ENCODE measurements around the gene CNOT3. TPM values are rescaled to one million over a fixed set of nuclear protein-coding genes. Genes with fewer than 3 reads are reported as not detected.
A peak's percentile ranks its signal among the peaks of the same experiment; 100 is the strongest.
"Not testable (repeated sequence)": the region's sequence is repeated elsewhere in the genome, so short reads cannot be mapped to it uniquely, and the experiment has no call there.

Gene CNOT3
- total RNA-seq, 2 donors from 2014 or later: 22.4 to 51.4 TPM

DNA sequence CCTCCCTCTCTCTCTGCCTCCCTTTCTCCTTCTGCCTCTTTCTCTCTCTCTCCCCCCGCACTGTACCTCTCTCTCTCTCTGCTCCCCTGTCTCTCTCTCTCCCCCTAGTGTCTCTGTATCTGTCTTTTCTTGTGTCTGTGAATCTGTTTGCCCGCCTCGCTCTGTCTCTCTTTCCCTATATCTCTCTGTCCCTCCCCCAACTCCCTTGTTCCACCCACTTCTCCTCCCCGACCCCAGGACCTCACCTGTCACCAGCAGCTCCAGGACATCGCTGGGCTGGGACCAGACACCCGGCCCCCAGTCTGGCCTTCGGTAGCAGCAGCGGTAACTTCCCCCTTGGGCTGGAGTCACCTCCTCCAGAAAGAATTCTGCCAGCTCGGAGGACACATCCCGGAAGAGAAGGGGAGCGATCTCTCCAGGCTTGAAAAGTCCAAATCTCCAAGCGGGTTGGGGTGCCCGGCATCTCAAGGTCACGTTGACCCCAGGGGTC is 40.9 kb upstream of the CNOT3 start:
- WGBS, 2 donors: 12 to 22% methylated on average over 14 of the region's 14 CpGs
- H3K9me3 ChIP-seq: no peaks in the 10 kb centered on the region
- H3K4me1 ChIP-seq: peaks cover 9% of the 10 kb centered on the region
- H3K4me3 ChIP-seq: no peak overlapping the region
- no peaks in the 10 kb centered on the region for H3K36me3 ChIP-seq (replicated peaks in 1 of 2; ENCODE audit: insufficient read depth in 1 of 2, low read depth in 2 of 2)
- TF ChIP-seq, protein P1, sequence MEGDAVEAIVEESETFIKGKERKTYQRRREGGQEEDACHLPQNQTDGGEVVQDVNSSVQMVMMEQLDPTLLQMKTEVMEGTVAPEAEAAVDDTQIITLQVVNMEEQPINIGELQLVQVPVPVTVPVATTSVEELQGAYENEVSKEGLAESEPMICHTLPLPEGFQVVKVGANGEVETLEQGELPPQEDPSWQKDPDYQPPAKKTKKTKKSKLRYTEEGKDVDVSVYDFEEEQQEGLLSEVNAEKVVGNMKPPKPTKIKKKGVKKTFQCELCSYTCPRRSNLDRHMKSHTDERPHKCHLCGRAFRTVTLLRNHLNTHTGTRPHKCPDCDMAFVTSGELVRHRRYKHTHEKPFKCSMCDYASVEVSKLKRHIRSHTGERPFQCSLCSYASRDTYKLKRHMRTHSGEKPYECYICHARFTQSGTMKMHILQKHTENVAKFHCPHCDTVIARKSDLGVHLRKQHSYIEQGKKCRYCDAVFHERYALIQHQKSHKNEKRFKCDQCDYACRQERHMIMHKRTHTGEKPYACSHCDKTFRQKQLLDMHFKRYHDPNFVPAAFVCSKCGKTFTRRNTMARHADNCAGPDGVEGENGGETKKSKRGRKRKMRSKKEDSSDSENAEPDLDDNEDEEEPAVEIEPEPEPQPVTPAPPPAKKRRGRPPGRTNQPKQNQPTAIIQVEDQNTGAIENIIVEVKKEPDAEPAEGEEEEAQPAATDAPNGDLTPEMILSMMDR (IDR thresholded peaks at IDR 0.05): peak in 2 of 7 experiments; percentile 11 to 19
- TF ChIP-seq POLR2A (IDR thresholded peaks at IDR 0.05): peak in 1 of 3 donors; percentile 15
- DNase-seq (no peak), ATAC-seq (no peak)
- H3K27me3 ChIP-seq: peaks cover 0 to 18% of the 10 kb centered on the region in 2 donors
- peak overlapping the region in 1 of 4 donors; percentile 69 for H3K27ac ChIP-seq
- intact Hi-C loops (cut with DNase I): no loop called here

DNA sequence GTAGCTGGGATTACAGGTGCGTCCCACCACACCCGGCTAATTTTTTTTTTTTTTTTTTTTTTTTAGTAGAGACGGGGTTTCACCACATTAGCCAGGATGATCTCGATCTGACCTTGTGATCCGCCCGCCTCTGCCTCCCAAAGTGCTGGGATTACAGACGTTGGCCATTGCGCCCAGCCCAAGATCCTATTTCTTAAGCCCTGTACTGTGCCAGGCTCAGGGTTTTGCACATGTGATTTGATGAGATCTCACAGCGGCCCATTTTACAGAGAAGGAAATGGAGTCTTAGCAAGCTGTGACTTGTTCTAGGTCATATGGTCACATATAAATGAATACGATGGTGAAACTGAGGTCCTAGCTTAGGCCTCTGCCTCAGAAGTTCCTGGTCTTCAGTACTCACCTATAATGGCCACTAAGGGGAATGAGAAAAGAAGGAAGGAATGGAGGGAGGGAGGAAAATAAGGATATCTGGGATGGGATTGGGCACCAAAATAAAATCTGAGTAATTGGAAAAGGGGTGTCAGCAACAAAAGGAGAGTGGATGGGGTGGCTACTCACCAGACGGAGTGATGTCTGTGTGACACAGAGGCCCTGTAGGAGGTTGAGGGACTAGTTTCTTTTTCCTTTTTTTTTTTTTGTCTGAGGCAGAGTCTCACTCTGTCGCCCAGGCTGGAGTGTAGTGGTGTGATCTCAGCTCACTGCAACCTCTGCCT is 38.2 kb upstream of the CNOT3 start:
- Histone ChIP-seq H3K9me3 (no peaks in the 10 kb centered on the region), H3K27ac (no peak overlapping the region), H3K4me1 (peaks cover 27% of the 10 kb centered on the region), H3K4me3 (no peak overlapping the region), H3K27me3 (peaks cover 0 to 18% of the 10 kb centered on the region in 2 donors), H3K36me3 (replicated peaks in 1 of 2; ENCODE audit: insufficient read depth in 1 of 2, low read depth in 2 of 2) (no peaks in the 10 kb centered on the region)
- DNase-seq (no peak), ATAC-seq (no peak)
- TF ChIP-seq, protein P1 (IDR thresholded peaks at IDR 0.05): no peak
- no peak for TF ChIP-seq POLR2A (IDR thresholded peaks at IDR 0.05)
- intact Hi-C loops (cut with DNase I): no loop called here
- WGBS, 2 donors: 81 to 86% methylated on average over 6 to 12 of the region's 12 CpGs

DNA sequence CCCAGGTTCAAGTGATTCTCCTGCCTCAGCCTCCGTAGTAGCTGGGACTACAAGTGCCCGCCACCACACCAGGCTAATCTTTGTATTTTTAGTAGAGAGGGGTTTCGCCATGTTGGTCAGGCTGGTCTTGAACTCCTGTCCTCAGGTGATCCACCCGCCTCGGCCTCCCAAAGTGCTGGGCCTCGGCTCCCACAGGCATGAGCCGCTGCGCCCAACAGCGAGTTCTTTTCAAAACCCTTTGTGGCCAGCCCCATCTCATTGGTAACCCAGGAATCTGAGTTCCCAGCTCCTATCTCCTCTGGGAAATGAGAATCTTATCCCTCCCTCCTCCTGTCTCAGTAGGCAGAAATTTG is 37.7 kb upstream of the CNOT3 start:
- H3K9me3 ChIP-seq; H3K4me3 ChIP-seq; H3K27ac ChIP-seq; H3K36me3 ChIP-seq (replicated peaks in 1 of 2; ENCODE audit: insufficient read depth in 1 of 2, low read depth in 2 of 2); ATAC-seq; DNase-seq; intact Hi-C loops (cut with DNase I): not testable (repeated sequence)
- Histone ChIP-seq H3K4me1 (peaks cover 28% of the 10 kb centered on the region), H3K27me3 (peaks cover 0 to 18% of the 10 kb centered on the region in 2 donors)
- 70 to 81% methylated on average over 9 of the region's 9 CpGs for WGBS, 2 donors

DNA sequence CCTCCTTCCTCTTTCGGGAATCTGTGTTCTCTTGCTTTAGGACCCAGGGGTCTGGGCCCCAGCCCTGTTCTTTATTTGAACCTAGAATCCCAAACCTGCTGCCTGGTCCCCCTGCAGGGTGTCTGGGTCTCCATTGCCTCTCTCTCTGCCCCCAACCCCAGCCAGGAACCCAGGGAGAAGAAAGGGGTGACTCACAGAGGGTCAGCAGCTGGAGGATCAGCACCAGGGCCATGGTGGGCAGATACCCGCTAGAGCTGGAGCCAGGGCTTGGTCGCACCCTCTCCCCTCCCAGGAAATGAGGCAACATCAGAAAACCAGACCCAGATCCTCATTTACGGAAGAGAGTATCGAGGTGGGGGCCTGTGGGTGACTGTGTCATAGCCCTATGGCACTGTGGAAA is 37.0 kb upstream of the CNOT3 start, which contains the start of gene OSCAR:
Gene OSCAR, minus strand, starts transcription at position 243 of the 400 bp plus-strand sequence. Its CDS starts 11 bp downstream, at position 232.
- TF ChIP-seq, protein P1 (IDR thresholded peaks at IDR 0.05): no peak
- TF ChIP-seq POLR2A (IDR thresholded peaks at IDR 0.05): no peak
- peak in 1 of 4 donors; percentile 50 for DNase-seq
- H3K4me3 ChIP-seq: no peak within 1 kb of the TSS

DNA sequence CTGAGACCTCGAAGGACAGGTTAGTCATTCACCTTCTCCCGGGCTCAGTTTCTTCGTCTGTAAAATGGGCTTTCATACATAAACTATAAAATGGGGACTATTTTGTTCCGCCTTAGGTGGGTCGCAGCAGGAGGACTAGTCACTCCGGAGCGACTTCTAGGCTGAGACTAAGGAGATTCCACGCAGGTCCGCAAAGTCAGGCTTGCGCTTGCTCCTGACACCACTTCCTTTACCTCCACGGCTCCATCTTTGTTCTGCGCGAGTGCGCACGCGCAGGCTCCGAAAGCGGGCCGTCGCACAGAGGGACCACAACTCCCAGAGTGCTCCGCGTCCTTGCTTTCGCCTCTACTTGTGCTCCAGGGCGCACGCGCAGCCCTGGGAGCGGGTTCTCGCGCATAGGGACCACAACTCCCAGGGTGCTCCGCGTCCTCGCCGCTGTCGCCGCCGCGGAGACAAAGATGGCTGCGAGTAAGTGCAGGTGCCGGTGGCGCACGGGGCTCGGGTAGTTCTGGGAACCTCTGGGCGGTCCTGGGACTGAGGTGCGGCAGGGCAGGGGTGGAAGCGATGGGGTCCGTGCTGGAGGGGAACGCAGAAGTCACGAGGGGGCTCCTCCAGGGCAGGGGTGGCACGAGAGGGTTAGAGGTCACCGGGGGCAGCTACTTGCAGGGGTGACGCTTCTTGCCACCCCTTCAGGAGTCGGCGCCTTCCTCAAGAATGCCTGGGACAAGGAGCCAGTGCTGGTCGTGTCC is 35.0 kb upstream of the CNOT3 start, which contains the start of gene NDUFA3:
Gene NDUFA3, plus strand, starts transcription at position 435 of the 749 bp plus-strand sequence. Its CDS starts 24 bp downstream, at position 459.
- H3K4me1 ChIP-seq: peaks cover 20% of the 10 kb centered on the region
- DNase-seq (peak; percentile 98 to 99 (median 99)), ATAC-seq (peak; percentile 100)
- intact Hi-C loops (cut with DNase I): no loop called here
- H3K9me3 ChIP-seq: no peaks in the 10 kb centered on the region
- peaks cover 8 to 10% of the 10 kb centered on the region in 2 donors for H3K36me3 ChIP-seq (replicated peaks in 1 of 2; ENCODE audit: insufficient read depth in 1 of 2, low read depth in 2 of 2)
- no peaks in the 10 kb centered on the region for H3K27me3 ChIP-seq
- TF ChIP-seq, protein P1 (IDR thresholded peaks at IDR 0.05): no peak
- peak; percentile 16 to 73 (median 70) for TF ChIP-seq POLR2A (IDR thresholded peaks at IDR 0.05)
- H3K4me3 ChIP-seq: peak within 1 kb of the TSS; percentile 81 to 97
- peak within 1 kb of the TSS in 3 of 4 donors; percentile 54 to 59 (median 58) for H3K27ac ChIP-seq
- WGBS, 2 donors: 1 to 6% methylated on average over 21 to 46 of the region's 54 CpGs

More for the DNA sequence above, 37.0 kb upstream of the CNOT3 start, which contains the start of gene OSCAR:
- Histone ChIP-seq H3K27me3 (peaks cover 0 to 12% of the 10 kb centered on the region in 2 donors), H3K9me3 (no peaks in the 10 kb centered on the region), H3K27ac (peak within 1 kb of the TSS in 1 of 4 donors; percentile 7), H3K4me1 (peaks cover 26% of the 10 kb centered on the region), H3K36me3 (replicated peaks in 1 of 2; ENCODE audit: insufficient read depth in 1 of 2, low read depth in 2 of 2) (no peaks in the 10 kb centered on the region)
- WGBS, 2 donors: 41 to 70% methylated on average over 5 of the region's 5 CpGs
- no peak for ATAC-seq
- intact Hi-C loops (cut with DNase I): no loop called here

Data from body of pancreas (tissue), 4 donors.